ENCODE measurements around the gene DNAJC2. TPM values are rescaled to one million over a fixed set of nuclear protein-coding genes. Genes with fewer than 3 reads are reported as not detected.

DNAJC2 gene
- total RNA-seq, 2 donors from 2014 or later: 21.7 to 25.1 TPM

- Histone ChIP-seq H3K27me3 (no peaks in the 10 kb centered on the region), H3K36me3 (peaks cover 3% of the 10 kb centered on the region), H3K9ac (ENCODE audit: low read depth in 2 of 2, low read length in 2 of 2) (no peak overlapping the region), H3K27ac (no peak overlapping the region), H3K9me3 (no peaks in the 10 kb centered on the region), H3K4me3 (no peak overlapping the region), H3K4me1 (no peaks in the 10 kb centered on the region)
- TF ChIP-seq CTCF (IDR thresholded peaks at IDR 0.05): no peak
- intact Hi-C loops (cut with DNase I): loop anchor here (10.0 kb wide), 1 partner anchor 50 kb away; no protein-coding TSS in a partner anchor
- DNase-seq: no peak
Observed at GRCh38 chr7:103314852-103315251, 29.7 kb downstream of the DNAJC2 start.

- intact Hi-C loops (cut with DNase I): no loop called here
- no peak overlapping the region for H3K4me3 ChIP-seq
Observed at GRCh38 chr7:103307503-103308231, 36.9 kb downstream of the DNAJC2 start.

GRCh38 chr7:103301441-103301840 is 43.1 kb downstream of the DNAJC2 start:
- H3K27me3 ChIP-seq: no peaks in the 10 kb centered on the region
- no peak overlapping the region for H3K9ac ChIP-seq (ENCODE audit: low read depth in 2 of 2, low read length in 2 of 2)
- H3K4me3 ChIP-seq: no peak overlapping the region
- no peak for DNase-seq
- H3K4me1 ChIP-seq: peaks cover 5% of the 10 kb centered on the region
- intact Hi-C loops (cut with DNase I): loop anchor here (2.0 to 5.0 kb wide), 2 partner anchors 36 to 213 kb away; no protein-coding TSS in a partner anchor
- peaks cover 8% of the 10 kb centered on the region for H3K36me3 ChIP-seq
- no peak for TF ChIP-seq CTCF (IDR thresholded peaks at IDR 0.05)
- H3K27ac ChIP-seq: no peak overlapping the region
- H3K9me3 ChIP-seq: no peaks in the 10 kb centered on the region

More at GRCh38 chr7:103307503-103308231, 36.9 kb downstream of the DNAJC2 start:
- no peak for DNase-seq
- H3K4me1 ChIP-seq: no peaks in the 10 kb centered on the region
- H3K27ac ChIP-seq: no peak overlapping the region
- no peaks in the 10 kb centered on the region for H3K36me3 ChIP-seq
- H3K27me3 ChIP-seq: no peaks in the 10 kb centered on the region
- no peaks in the 10 kb centered on the region for H3K9me3 ChIP-seq
- no peak overlapping the region for H3K9ac ChIP-seq (ENCODE audit: low read depth in 2 of 2, low read length in 2 of 2)
- no peak for TF ChIP-seq CTCF (IDR thresholded peaks at IDR 0.05)

GRCh38 chr7:103299660-103300059 is 44.9 kb downstream of the DNAJC2 start:
- Histone ChIP-seq H3K27ac (no peak overlapping the region), H3K9me3 (no peaks in the 10 kb centered on the region), H3K4me3 (no peak overlapping the region), H3K4me1 (peaks cover 5% of the 10 kb centered on the region), H3K27me3 (no peaks in the 10 kb centered on the region), H3K9ac (ENCODE audit: low read depth in 2 of 2, low read length in 2 of 2) (no peak overlapping the region), H3K36me3 (peaks cover 8% of the 10 kb centered on the region)
- TF ChIP-seq CTCF (IDR thresholded peaks at IDR 0.05): no peak
- intact Hi-C loops (cut with DNase I): loop anchor here (2.0 to 5.0 kb wide), 3 partner anchors 38 to 211 kb away; no protein-coding TSS in a partner anchor
- DNase-seq: no peak

GRCh38 chr7:103297837-103298179 is 46.8 kb downstream of the DNAJC2 start:
- no peak for TF ChIP-seq CTCF (IDR thresholded peaks at IDR 0.05)
- no peak for DNase-seq
- Histone ChIP-seq H3K9me3 (no peaks in the 10 kb centered on the region), H3K27me3 (no peaks in the 10 kb centered on the region), H3K4me1 (peaks cover 5% of the 10 kb centered on the region), H3K27ac (peak overlapping the region; percentile 62), H3K36me3 (peaks cover 8% of the 10 kb centered on the region), H3K4me3 (peak overlapping the region; percentile 85), H3K9ac (ENCODE audit: low read depth in 2 of 2, low read length in 2 of 2) (peak overlapping the region; percentile 41 to 92)
- intact Hi-C loops (cut with DNase I): loop anchor here (5.0 kb wide), 1 partner anchor 109 kb away; no protein-coding TSS in a partner anchor
